ENCODE measurements around the gene PCED1B.
"Not testable (repeated sequence)": the region's sequence is repeated elsewhere in the genome, so short reads cannot be mapped to it uniquely, and the experiment has no call there.

The PCED1B gene

DNA sequence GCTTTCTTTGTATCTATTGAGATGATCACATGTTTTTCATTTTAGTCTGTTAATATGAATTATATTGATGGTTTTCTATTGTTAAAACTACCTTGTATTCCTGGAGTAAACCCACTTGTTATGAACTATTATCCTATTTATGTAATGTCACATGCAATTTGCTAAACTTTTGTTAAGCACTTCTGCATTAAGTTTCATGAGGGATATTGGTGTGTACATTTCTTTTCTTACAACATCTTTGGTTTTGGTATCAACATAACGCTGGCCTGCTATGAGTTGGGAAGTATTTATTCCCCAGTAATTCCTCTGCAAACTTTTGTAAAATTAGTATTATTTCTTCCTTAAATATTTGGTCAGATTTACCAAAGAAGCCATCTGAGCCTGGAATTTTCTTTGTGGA is 46.8 kb downstream of the PCED1B start:
- no peak for DNase-seq

DNA sequence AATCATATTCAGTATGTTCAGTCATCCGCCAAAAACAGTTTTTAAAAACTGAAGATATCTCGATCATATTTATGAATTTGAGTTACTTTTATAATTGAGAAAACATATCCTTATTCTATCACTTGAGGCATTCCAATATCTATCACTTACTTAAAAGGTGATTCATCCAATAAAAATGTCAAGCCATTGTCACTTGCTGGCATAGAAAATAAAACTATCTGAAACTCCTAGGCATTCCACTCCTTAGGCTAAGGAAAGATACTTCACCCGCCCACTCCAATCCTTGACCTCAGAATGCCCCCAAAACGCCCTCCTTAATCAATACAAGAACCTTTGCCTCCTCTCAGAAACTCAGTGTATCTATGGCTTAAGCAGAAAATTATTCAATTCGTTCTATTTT is 51.6 kb downstream of the PCED1B start:
- no peak for DNase-seq

DNA sequence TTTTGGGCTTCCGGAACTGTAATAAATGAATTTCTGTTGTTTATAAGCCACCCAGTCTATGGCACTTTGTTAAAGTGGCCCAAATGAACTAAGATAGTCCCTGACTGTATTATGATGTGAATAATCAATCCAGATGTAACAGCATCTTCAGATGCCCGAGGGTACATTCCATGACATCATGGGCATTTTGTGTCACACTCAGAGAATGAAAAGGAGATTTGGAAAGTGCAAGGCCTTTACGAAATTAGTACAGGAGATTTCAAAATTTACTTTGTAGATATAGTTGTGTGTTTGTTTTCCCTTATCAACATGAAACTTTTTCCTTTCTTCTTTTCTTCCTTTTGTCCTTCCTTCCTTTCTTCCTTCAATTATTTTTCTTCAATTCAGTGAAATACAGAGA is 54.6 kb downstream of the PCED1B start:
- DNase-seq, result no peak

DNA sequence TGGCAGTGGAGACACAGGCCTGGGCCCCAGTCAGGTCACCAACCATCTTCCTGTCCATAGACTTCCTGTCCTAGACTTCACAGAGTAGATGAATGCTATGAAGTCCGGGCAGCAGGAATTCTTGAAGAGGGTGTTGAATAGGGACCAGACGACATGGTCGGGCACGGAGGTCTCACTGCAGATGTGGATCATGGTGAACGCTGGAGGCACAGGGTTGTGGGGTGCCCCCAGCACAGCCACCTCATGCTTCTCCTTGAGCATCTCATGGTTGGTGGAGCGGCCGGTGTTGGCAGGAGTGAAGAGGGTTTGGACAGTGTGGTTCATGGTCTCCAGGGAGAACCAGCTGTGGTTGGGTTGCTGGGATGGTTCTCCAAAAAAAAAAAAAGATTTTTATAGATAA is 56.2 kb downstream of the PCED1B start:
- no peak for DNase-seq

DNA sequence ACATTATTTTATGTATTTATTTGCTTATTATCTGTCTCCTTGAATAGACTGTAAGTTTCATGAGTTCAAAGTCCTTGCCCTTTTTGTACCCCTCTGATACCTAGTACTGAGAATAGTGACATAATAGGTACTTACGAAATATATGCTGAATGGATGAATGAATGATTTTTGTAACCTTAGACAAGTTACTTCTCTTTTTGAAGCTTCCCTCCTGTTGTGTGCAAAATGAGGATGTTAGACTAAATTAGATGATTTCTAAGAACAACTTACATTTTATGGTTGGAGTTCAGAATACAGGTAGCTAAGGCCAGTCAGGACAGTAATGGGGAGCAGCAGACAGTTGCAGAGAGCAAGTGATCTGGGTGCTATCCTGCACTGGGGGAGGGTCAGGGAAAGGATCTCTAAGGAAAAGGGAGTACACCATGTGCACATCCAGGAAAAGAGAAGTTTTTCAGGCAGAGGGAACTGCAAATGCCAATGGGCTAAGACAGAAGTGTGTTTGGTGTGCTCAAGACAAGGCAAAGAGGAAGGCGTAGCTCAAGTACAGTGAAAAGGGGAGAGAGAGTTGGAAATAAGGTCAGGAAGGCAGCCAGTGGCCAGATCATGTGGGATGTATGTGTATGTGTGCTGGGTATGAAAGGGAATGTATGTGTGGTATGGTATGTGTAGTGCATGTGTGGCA is 59.7 kb downstream of the PCED1B start:
- DNase-seq, result no peak

DNA sequence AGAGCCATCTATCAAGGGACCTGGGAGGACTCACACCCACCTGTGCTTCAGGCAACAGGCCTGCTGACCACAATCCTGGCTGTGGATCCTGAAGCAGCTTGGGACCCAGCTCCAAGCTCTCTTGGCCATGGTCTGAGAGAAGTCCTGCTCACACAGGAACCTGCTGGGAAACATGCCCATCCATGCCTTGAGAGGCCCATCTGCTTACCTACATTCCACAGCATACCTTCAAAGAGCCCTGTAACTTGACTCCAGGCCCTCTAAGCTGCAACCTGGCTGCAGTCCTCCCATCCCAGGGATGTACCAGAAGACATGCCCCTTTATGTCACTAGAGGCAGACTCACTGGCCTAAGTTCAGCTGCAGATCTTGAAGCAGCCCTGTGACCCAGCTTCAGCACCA is 62.0 kb downstream of the PCED1B start:
- no peak for DNase-seq

DNA sequence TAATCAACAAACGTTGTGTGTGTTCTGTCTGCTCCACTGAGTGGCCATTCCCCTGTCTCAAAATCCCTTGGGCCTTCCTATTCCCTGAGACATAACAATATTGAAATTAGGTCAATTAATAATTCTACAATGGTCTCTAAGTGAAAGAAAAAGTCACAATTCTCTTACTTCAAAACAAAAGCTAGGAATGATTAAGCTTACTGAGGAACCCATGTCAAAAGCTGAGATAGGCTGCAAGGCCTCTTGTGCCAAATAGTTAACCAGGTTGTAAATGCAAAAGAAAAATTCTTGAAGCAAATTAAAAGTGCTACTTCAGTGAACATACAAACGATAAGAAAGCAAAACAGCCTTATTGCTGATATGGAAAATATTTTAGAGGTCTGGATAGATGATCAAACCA is 65.3 kb downstream of the PCED1B start:
- DNase-seq, result no peak

DNA sequence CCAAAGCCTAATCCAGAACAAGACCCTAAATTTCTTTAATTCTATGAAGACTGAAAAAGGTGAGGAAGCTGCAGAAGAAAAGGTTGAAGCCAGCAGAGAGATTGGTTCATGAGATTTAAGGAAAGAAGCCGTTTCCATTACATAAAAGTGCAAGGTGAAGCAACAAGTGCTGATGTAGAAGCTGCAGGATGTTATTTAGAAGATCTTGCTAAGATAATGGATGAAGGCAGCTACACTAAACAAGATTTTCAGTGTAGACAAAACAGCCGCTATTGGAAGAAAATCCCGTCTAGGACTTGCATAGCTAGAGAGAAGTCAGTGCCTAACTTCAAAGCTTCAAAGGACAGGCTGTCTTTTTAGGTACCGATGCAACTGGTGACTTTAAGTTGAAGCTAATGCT is 65.8 kb downstream of the PCED1B start:
- DNase-seq, result no peak

DNA sequence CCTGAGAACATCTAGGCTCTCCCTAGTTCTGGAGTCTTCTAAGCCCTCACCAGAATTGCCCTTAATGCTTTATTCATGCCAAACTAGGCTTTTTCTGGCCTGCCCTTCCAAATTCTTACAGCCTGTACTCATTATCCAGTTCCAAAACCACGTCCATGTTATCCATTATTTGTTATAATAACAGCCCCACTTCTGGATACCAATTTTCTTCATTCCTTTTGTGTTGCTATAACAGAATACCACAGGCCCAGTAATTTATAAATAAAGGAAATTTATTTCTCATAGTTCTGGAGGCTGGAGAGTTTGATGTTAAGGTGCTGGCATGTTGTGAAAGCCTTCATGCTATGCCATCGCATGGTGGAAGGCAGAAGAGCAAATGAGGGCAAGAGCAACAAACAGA is 68.3 kb downstream of the PCED1B start:
- DNase-seq, result no peak

DNA sequence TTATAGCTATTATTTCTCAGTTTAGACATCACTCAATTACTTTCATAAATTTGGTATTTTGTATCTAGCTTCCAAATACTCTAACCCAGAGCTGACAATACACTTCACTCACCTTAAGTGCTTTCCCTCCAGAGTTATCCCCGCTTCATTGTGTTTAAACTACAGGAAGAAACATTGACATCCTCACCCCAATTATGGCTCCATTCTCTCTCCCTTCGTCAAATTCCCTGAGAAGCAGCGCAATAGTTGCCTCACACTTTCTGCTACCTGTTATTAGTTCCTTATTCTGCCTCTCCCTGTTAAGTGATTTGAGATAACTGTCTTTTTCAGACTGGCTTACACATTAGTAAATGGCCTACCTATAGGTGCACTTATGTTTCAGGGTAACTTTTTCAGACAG is 69.7 kb downstream of the PCED1B start:
- DNase-seq, result no peak

DNA sequence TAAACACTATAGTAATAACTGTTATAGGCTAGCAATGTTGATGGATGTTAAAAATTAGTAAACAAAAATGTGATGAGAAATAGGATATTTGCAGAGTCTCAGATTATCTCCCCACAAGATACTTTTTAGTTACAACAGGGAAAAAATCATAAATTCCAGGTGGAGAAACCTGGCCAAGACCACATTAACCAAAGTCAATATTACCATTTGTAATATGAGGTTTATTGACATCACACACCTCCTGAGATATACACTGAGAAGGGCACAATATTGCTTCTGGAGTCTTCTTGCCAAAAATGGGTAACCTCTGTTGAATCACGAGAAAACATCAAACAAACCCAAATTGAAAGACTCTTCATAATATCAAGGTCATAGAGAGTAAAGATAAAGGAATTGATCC is 72.7 kb downstream of the PCED1B start:
- no peak for DNase-seq

DNA sequence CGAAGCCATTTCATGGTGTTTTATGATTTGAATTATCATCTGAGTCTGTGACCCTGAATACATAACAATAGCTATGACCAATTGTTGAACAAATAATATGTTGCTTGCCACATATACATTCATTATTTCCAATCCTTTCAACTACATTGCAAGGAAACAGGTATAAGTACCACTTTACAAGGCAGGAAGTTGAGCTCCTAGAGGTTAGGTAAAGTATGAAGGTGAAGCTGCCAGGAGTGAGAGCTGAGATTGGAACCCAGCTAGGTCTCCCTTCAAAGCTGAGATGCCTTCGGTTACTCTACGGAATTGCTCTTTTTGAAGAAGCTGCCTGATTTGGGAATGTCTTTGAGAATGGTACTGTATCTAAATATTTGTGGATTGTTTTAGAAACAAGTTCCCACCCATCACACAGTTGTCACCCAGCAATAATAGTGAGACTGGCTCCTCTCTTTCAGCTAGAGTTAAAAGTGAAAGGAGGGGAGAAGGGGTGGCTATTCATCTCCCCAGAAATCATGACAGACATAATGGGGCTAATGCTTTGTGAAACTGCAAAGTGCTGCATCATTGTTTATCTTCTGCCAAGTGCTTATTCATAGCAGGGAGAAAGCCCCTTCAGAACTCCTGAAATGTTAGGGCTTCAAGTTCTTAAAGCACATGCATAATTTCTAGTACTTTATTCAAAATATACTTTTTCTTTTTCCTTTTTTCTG is 76.2 kb downstream of the PCED1B start:
- peak; percentile 28 for DNase-seq

DNA sequence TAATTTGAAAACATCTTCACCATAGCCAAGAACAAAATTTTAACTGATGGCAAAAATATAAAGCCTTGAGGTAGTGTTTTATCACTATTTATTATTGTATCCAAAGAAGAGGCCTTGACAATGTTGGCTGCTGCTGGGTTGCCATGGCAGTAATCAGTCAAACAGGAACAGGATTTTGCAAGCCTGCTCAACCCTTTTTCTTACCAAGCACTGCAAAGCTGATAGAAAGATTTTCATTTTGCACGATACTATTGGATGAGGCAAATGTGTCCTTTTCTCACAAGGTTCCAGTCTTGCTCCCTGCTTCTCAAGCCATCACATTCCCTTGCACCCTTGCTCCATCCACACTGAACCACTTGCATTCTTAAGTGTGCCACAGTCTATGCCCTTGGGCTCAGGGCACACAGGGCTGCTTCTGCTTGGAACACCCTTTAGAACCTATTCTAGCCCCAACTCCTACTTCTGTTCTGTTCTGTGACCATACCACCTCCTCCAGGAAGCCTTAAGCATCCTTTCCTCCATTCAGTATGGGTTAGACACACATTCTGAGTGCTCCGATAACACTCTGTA is 76.8 kb downstream of the PCED1B start:
- no peak for DNase-seq

DNA sequence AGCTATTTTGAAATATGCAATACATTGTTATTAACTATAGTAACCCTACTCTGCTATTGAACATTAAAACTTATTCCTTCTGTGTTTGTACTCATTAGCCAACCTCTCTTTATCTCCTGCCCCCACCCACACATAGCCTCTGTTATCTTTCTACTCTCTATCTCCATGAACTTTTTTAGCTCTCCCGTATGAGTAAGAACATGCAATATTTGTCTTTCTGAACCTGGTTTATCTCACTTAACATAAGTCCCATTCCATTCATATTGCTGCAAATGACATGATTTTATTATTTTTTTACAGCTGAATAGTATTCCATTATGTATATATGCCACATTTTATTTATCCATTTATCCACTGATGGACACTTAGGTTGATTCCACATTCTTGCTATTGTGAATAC is 79.4 kb downstream of the PCED1B start:
- no peak for DNase-seq

DNA sequence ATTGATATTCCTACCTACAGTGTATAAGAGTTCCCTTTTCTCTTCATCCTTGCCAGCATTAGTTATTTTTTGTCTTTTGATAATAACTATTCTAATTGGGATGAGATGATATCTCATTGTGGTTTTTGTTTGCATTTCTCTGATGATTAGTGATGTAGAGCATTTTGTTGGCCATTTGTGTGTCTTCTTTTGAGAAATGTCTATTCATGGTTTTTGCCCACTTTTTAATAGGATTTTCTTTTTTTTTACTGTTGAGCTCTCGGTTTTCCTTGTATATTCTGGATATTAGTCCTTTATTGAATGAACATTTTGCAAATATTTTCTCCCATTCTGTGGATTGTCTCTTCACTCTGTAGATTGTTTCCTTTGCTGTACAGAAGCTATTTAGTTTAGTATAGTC is 79.9 kb downstream of the PCED1B start:
- DNase-seq, result no peak

DNA sequence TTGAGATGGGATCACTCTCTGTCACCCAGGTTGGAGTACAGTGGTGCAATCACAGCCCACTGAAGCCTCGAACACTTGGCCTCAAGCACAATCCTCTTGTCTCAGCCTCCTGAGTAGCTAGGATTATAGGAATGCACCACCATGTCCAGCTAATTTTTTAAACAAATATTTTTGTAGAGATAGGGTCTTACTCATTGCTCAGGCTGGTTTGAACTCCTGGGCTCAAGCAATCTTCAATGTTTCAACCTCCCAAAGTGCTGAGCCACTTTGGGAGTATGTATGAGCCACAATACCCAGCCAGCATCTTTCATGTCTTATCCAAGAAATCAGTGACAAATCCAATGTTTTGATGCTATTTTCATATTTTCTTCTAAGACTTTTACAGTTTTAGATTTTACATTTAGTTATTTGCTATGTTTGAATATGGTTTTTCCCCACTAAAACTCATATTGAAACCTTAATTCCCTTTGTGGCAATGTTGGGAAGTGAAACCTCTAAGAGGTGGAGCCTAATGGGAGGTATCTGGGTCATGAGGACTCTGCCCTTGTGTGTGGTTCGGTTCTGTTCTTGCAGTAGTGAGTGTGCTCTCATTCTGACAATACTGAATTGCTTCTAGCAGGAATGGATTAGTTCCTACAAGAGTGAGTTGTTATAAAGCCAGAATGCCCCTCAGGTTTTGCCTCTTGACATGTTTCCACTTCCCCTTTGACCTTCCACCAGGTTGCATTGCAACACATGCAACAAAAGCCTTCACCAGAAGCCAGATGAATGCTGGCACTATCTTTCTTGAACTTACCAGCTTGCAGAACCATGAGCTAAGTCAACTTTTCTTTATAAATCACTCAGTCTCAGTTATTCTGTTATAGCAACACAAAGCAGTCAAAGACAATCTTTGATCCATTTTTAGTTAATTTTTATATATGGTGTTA is 81.2 kb downstream of the PCED1B start:
- no peak for DNase-seq

DNA sequence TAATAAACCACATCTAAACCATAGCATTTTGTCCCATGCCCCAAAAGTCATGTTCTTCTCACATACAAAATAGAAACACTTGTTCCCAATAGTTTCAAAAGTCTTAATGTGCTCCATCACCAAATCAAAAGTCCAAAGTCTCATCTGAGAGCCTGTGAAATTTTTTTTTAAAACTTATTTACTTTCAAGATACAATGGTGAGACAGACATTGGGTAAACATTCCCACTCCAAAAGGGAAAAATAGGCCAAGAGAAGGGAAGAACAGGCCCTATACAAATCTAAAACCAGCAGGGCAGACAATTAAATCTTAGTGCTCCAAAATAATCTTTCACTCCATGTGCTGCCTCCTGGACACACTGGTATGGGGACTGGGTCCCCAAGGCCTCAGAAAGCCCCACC is 84.7 kb downstream of the PCED1B start:
- no peak for DNase-seq

DNA sequence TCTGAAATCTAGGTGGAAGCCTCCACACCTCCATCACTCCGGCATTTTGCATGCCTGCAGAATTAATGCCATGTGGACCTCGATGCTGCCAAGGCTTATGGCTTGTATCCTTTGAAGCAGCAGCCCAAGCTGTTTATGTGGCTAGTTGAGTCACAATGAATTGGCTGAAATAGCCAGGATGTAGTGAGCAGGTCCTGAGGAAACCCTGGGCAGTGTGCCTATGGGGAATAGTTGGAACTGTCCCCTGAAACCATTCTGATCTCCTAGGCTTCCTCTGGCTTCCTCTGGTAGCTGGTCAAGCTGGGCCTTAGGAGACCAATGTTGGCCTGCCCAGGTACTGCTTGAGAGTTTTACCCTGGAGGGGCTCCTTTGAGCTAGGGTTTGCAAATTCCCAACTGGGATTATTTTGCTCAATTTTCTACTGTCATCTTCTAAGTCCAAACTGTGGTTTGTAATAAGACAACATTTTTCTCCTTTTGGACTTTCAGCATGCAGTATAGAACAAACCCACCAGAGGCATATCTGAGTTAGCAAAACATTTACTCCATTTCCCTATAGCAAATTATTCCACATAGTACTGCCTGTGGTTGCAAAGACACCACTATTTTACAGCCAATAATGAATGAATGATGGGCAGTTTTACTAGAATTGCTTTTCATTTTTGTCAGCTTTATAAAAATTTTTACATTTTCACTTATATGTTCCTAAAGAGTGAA is 85.5 kb downstream of the PCED1B start:
- DNase-seq, result no peak

DNA sequence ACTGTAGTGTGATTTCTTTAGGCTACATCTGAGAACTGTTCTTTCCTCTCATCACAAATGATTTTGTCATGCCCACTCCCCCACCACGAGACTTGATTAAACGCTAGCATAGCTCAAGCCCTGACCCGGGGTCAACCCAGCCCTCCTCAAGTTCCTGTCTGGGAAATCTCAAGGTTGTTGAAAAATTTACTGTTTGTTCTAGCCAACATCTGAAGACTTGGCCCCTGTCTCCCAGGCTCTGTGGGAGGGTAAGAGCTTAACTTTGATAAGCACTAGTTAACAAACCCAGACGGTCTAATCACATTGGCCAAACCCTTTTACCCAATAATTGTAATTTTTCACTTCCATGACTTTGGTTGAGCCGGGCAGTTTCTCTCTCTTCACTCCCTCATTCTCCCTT is 86.5 kb downstream of the PCED1B start:
- DNase-seq, result no peak

DNA sequence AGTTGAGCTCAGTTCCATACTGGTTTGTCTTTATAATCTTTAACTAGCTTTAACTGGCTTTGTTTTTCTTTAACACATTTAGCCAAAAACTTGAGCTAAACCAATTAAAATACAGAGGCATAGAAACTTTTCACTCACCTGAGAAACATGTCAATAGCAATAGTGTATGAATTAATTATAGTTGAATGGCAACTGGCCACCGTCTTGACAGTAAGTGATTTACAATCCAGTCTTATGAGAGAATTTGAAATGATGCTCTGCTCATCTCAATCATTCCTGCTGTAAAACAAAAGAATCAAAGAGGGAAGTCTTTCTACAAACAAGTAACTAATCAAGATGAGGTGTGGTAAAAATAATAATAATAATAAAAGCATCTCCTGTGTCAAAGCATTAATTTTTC is 86.9 kb downstream of the PCED1B start:
- DNase-seq, result no peak

DNA sequence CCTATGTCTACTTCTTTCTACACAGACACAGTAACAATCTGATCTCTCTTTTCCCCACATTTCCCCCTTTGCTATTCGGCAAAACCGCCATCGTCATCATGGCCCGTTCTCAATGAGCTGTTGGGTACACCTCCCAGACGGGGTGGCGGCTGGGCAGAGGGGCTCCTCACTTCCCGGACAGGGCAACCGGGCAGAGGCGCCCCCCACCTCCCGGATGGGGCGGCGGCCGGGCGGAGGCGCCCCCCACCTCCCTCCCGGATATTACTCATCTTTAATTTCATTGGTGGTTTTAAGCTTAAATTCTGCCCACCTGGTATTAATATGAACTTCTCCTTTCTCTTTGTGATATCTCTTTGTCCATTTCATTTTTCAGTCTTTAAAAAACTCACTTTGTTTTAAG is 90.9 kb downstream of the PCED1B start:
- DNase-seq, result not testable (repeated sequence)

DNA sequence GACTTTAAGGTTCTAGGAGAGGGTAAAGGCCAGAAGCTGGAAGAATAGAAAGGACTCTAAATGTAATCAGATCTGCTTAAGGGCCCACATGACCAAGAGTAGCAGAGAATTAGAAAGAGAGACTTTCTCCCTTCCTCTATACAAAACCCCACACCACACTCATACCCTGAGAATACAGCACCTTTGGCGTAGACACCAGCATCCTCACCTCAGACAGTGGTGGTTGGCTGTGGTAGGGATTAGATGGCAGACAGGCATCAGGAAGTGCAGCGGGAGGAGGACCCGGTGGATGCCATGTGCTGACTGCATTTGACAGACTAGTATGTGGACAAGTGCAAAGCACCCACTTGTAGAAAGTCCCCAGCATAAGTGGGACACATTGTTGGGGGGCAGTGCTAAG is 98.6 kb downstream of the PCED1B start:
- DNase-seq, result no peak
